Fibroblast of lung (primary cell): ENCODE data around the gene GRIN2A.

Experiments
- CTCF ChIP-seq, 2 donors: IDR thresholded peaks in 1 of 2; conservative IDR thresholded peaks in 1 of 2; 1 replicate in 1 of 2; 2 replicates in 1 of 2; pipeline ENCODE4 v1.5.1; 2011 to 2012; ENCODE audit warnings: low read length in 2 of 2, control low read depth in 1 of 2, inconsistent platforms in 1 of 2, low read depth in 1 of 2, mild to moderate bottlenecking in 1 of 2
- EZH2 ChIP-seq: IDR thresholded peaks from 2 replicates; pipeline ENCODE4 v1.5.1; 2012; ENCODE audit warnings: low read length, control low read depth, mild to moderate bottlenecking; ENCODE audit errors: missing control alignments

- no peak for TF ChIP-seq CTCF (conservative IDR thresholded peaks at IDR 0.05 in 1 of 2, IDR thresholded peaks at IDR 0.05 in 1 of 2; ENCODE audit: low read depth in 1 of 2, low read length in 2 of 2)
- TF ChIP-seq EZH2: no peak
These were observed 442.9 kb downstream of the GRIN2A start for GRCh38 chr16:9739301-9739700.
